HFFc6 (cell line): ENCODE results near the gene ITGA2. TPM values are rescaled to one million over a fixed set of nuclear protein-coding genes. Genes with fewer than 3 reads are reported as not detected.
"Not testable (repeated sequence)": the region's sequence is repeated elsewhere in the genome, so short reads cannot be mapped to it uniquely, and the experiment has no call there.

Source experiments
- DNase-seq: peaks from one replicate; pipeline ENCODE4 v3.0.0-alpha.2; 2018
- H3K27ac Mint-ChIP-seq: 2 replicates; pipeline ENCODE4 v1.8.0; 2020; ENCODE audit warnings: mild to moderate bottlenecking, mixed read lengths
- H3K27me3 Mint-ChIP-seq: 2 replicates; pipeline ENCODE4 v1.8.0; 2021; ENCODE audit warnings: mild to moderate bottlenecking, moderate library complexity, mixed read lengths; ENCODE audit not compliant: insufficient read depth
- H3K36me3 Mint-ChIP-seq: 2 replicates; pipeline ENCODE4 v1.8.0; 2021; ENCODE audit warnings: low read depth, mixed read lengths
- H3K4me1 Mint-ChIP-seq: 2 replicates; pipeline ENCODE4 v1.8.0; 2020; ENCODE audit warnings: low read depth, mixed read lengths
- H3K4me3 Mint-ChIP-seq: 2 replicates; pipeline ENCODE4 v1.8.0; 2020; ENCODE audit warnings: mild to moderate bottlenecking, moderate library complexity, mixed read lengths
- H3K9me3 Mint-ChIP-seq: 2 replicates; pipeline ENCODE4 v1.8.0; 2020; ENCODE audit warnings: mild to moderate bottlenecking, mixed read lengths
- total RNA-seq, 6 experiments: library from RNA; stranded (reverse); fragmentation: NEBNext Ultra II Directional; extraction: Animal tissue kit (Norgen Biotek cat#: 25700); gene quantifications; 2 replicates in 1 of 6; 3 replicates in 5 of 6; pipeline ENCODE4 v1.2.3, GENCODE V29; 2021
- TF ChIP-seq, protein P1 (sequence below): fragments of 200-600 bp; sonication (generic); IDR thresholded peaks from 2 replicates; pipeline ENCODE4 v1.5.0; 2021; ENCODE audit warnings: antibody characterized with exemption, mild to moderate bottlenecking

ITGA2 gene
- total RNA-seq, 6 experiments from 2014 or later = 42.9 to 76.6 (median 50.5) TPM

DNA sequence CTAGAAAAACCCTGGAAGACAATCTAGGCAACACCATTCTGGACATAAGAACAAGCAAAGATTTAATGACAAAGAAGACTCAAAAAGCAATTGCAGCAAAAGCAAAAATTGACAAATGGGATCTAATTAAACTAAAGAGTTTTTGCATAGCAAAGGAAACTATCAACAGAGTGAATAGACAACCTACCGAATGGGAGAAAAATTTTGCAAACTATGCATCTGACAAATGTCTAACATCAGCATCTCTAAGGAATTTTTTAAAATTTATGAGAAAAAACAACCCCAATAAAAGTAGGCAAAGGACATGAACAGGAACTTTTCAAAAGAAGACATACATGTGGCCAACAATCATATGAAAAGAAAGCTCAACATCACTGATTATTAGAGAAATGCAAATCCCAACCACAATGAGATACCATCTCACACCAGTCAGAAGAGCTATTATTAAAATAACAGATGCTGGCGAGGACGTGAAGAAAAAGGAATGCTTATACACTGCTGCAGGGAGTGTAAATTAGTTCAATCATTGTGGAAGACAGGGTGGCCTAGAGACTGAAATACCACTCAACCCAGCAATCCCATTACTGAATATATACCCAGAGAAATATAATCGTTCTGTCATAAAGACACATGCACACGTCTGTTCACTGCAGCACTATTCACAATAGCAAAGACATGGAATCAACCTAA lies 116.6 kb downstream of the ITGA2 start:
- Mint-ChIP-seq H3K27ac (no peak overlapping the region), H3K4me1 (peaks cover 54% of the 10 kb centered on the region), H3K27me3 (no peaks in the 10 kb centered on the region; the same call in 1 of the 2 replicates), H3K36me3 (peaks cover 39% of the 10 kb centered on the region), H3K9me3 (no peaks in the 10 kb centered on the region), H3K4me3 (no peak overlapping the region)
- no peak for DNase-seq
- TF ChIP-seq, protein P1, sequence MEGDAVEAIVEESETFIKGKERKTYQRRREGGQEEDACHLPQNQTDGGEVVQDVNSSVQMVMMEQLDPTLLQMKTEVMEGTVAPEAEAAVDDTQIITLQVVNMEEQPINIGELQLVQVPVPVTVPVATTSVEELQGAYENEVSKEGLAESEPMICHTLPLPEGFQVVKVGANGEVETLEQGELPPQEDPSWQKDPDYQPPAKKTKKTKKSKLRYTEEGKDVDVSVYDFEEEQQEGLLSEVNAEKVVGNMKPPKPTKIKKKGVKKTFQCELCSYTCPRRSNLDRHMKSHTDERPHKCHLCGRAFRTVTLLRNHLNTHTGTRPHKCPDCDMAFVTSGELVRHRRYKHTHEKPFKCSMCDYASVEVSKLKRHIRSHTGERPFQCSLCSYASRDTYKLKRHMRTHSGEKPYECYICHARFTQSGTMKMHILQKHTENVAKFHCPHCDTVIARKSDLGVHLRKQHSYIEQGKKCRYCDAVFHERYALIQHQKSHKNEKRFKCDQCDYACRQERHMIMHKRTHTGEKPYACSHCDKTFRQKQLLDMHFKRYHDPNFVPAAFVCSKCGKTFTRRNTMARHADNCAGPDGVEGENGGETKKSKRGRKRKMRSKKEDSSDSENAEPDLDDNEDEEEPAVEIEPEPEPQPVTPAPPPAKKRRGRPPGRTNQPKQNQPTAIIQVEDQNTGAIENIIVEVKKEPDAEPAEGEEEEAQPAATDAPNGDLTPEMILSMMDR = no peak

DNA sequence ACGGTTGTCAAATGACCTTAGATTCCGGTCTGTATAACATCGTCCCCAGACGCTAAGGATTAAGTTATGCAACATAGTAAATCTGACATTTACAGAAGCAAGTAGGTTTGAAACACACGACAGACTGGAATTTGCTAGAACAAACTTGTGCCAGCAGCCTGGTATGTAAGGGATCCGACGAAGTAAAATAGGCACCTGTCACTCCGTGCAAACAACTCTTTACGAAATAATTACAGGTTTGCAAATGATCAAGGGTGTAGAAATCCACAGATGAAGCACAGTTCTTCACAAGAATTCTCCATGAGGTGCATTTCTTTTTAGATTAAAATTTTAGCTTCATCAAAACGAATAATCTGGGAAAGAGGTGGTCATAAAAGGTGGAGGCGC lies 119.9 kb downstream of the ITGA2 start:
- DNase-seq = no peak
- Mint-ChIP-seq H3K9me3 (no peaks in the 10 kb centered on the region), H3K27ac (peak overlapping the region; percentile 74), H3K27me3 (no peaks in the 10 kb centered on the region), H3K4me3 (peak overlapping the region; percentile 97), H3K4me1 (peaks cover 48% of the 10 kb centered on the region), H3K36me3 (peaks cover 23% of the 10 kb centered on the region)
- TF ChIP-seq, protein P1 = no peak

- H3K36me3 Mint-ChIP-seq = peaks cover 23% of the 10 kb centered on the region
Observed at GRCh38 chr5:53109443-53110127, 120.4 kb downstream of the ITGA2 start, which contains the start of gene MOCS2. Gene MOCS2, minus strand, starts transcription at chr5:53109757. Its CDS starts 2,583 bp downstream, at chr5:53107174.

GRCh38 chr5:53110156-53110555 lies 121.0 kb downstream of the ITGA2 start:
- Mint-ChIP-seq H3K27ac (peak overlapping the region; percentile 82), H3K9me3 (no peaks in the 10 kb centered on the region), H3K36me3 (peaks cover 23% of the 10 kb centered on the region)

More at GRCh38 chr5:53109443-53110127, 120.4 kb downstream of the ITGA2 start, which contains the start of gene MOCS2:
- Mint-ChIP-seq H3K27me3 (no peaks in the 10 kb centered on the region; the same call in 1 of the 2 replicates), H3K4me3 (peak within 1 kb of the TSS; percentile 97), H3K9me3 (no peaks in the 10 kb centered on the region), H3K4me1 (peaks cover 48% of the 10 kb centered on the region), H3K27ac (peak within 1 kb of the TSS; percentile 82)
- TF ChIP-seq, protein P1 = no peak
- DNase-seq = peak; percentile 80

DNA sequence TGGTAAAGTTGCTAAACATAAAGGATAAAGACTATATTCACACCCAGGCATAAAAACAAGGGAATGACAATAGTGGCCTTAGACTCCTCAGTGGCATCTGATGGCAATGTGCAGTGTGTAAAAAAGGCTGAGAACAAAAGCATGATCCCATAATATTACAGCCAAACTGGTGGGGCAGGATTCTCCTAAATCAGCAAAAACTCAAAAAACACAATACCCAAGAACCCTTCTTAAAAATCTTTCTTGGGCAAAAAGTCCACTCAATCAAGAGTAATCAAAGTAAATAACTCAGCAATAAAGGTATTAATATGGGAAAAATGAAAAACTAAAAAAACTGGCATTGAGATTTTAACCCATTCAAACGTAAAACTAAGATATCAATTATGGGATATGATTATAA lies 122.0 kb downstream of the ITGA2 start:
- Mint-ChIP-seq H3K4me1 (peaks cover 43% of the 10 kb centered on the region), H3K27me3 (no peaks in the 10 kb centered on the region; the same call in 1 of the 2 replicates), H3K4me3 (no peak overlapping the region), H3K36me3 (peaks cover 13% of the 10 kb centered on the region), H3K27ac (no peak overlapping the region), H3K9me3 (no peaks in the 10 kb centered on the region)
- TF ChIP-seq, protein P1 = no peak
- no peak for DNase-seq

More at GRCh38 chr5:53110156-53110555, 121.0 kb downstream of the ITGA2 start:
- H3K4me1 Mint-ChIP-seq = peaks cover 51% of the 10 kb centered on the region
- TF ChIP-seq, protein P1 = no peak
- no peak for DNase-seq
- H3K27me3 Mint-ChIP-seq = no peaks in the 10 kb centered on the region; the same call in 1 of the 2 replicates
- H3K4me3 Mint-ChIP-seq = peak overlapping the region; percentile 97

- not testable (repeated sequence) for H3K36me3 Mint-ChIP-seq, DNase-seq, H3K27me3 Mint-ChIP-seq, H3K27ac Mint-ChIP-seq, H3K9me3 Mint-ChIP-seq, H3K4me3 Mint-ChIP-seq
- H3K4me1 Mint-ChIP-seq = peaks cover 35% of the 10 kb centered on the region
Observed at GRCh38 chr5:53112307-53112706, 123.2 kb downstream of the ITGA2 start.
